HepG2 (cell line): ENCODE measurements around the gene TNS4. TPM values are rescaled to one million over a fixed set of nuclear protein-coding genes. Genes with fewer than 3 reads are reported as not detected.

Source experiments
- ATAC-seq: fragments of 200-7000 bp; cut with Tn5 transposase; 3 replicates; pipeline ENCODE4 v1.9.1; 2020; ENCODE audit warnings: mild to moderate bottlenecking, moderate library complexity
- BruUV-seq: library from RNA; stranded (reverse); fragments of 400-500 nt; replicated peaks from 2 replicates; lab custom pipeline; 2021; lab: Mats Ljungman, UMichigan
- CTCF ChIA-PET: fragments of 300-600 bp; formaldehyde crosslinking; extraction: SDS; loops from one replicate; lab custom pipeline; 2021; ENCODE audit warnings: low total read pairs, inconsistent platforms, low intra/inter-chr PET ratio; lab: Yijun Ruan, JAX
- POLR2A ChIA-PET: fragments of 350-600 bp; sonication (Branson Sonifier 250); formaldehyde crosslinking; loops from one replicate; lab custom pipeline; 2020; ENCODE audit warnings: antibody characterized with exemption, inconsistent platforms; lab: Yijun Ruan, JAX
- DNase-seq: peaks from one replicate; pipeline ENCODE4 v3.0.0-alpha.2; 2015; ENCODE audit warnings: low spot score
- FAIRE-seq: peaks from 3 replicates; lab custom pipeline; 2011; peaks lifted over from hg19 to GRCh38; lab: Jason Lieb, UNC
- H2AFZ ChIP-seq: one replicate; pipeline ENCODE4 v1.6.1; 2011; ENCODE audit warnings: low read length, inconsistent platforms
- H3K27ac ChIP-seq: fragments of 300-600 bp; 3 replicates; pipeline ENCODE4 v1.8.0; 2011; ENCODE audit warnings: mixed run types, mild to moderate bottlenecking, mixed read lengths, low read length, inconsistent platforms; ENCODE audit not compliant: insufficient read depth; ENCODE audit errors: extremely low read length
- H3K27me3 ChIP-seq, 2 experiments: fragments of 200-600 bp in 1 of 2; 2 replicates in 1 of 2; 3 replicates in 1 of 2; pipeline versions ENCODE4 v1.6.0 to v1.8.0; 2011; ENCODE audit warnings: low read length in 2 of 2, mild to moderate bottlenecking in 2 of 2, moderate library complexity in 2 of 2, inconsistent platforms in 1 of 2; ENCODE audit not compliant: insufficient read depth in 2 of 2, control insufficient read depth in 1 of 2
- H3K36me3 ChIP-seq, 2 experiments: fragments of 200-600 bp in 1 of 2; replicated peaks in 1 of 2; 2 replicates in 1 of 2; 3 replicates in 1 of 2; pipeline versions ENCODE4 v1.5.1 to v1.8.0; 2011; ENCODE audit warnings: low read length in 2 of 2, inconsistent platforms in 1 of 2; ENCODE audit not compliant: insufficient read depth in 2 of 2, control insufficient read depth in 1 of 2
- H3K4me1 ChIP-seq: 2 replicates; pipeline ENCODE4 v1.5.1; 2012; ENCODE audit warnings: low read length, inconsistent platforms; ENCODE audit not compliant: insufficient read depth
- H3K4me2 ChIP-seq: 2 replicates; pipeline ENCODE4 v1.6.0; 2011; ENCODE audit warnings: low read depth, low read length, inconsistent platforms
- H3K4me3 ChIP-seq, 3 experiments: fragments of 200-600 bp in 1 of 3; sonication (generic), shearing (Covaris generic) in 1 of 3; replicated peaks in 1 of 3; 2 replicates each; pipeline ENCODE4 v1.5.1; 2011 to 2016; ENCODE audit warnings: low read length in 3 of 3, inconsistent platforms in 2 of 3, low read depth in 2 of 3, mild to moderate bottlenecking in 2 of 3, control low read depth in 1 of 3, mixed read lengths in 1 of 3; ENCODE audit not compliant: insufficient read depth in 1 of 3
- H3K79me2 ChIP-seq: one replicate; pipeline ENCODE4 v1.6.1; 2011; ENCODE audit warnings: low read length, inconsistent platforms; ENCODE audit not compliant: insufficient read depth
- H3K9ac ChIP-seq: 2 replicates; pipeline ENCODE4 v1.6.0; 2011; ENCODE audit warnings: mild to moderate bottlenecking, low read depth, low read length, inconsistent platforms; ENCODE audit not compliant: insufficient read depth
- H3K9me3 ChIP-seq: 2 replicates; pipeline ENCODE4 v1.5.1; 2012; ENCODE audit warnings: mild to moderate bottlenecking, low read length
- H4K20me1 ChIP-seq: 2 replicates; pipeline ENCODE4 v1.6.0; 2011; ENCODE audit warnings: inconsistent platforms, mild to moderate bottlenecking, low read length, moderate library complexity; ENCODE audit not compliant: insufficient read depth
- MXI1 ChIP-seq: IDR thresholded peaks from 3 replicates; pipeline ENCODE4 v1.6.1; 2012; ENCODE audit warnings: low read depth, low read length, inconsistent platforms, borderline replicate concordance
- RAD21 ChIP-seq: fragments of 450-650 bp; formaldehyde crosslinking; IDR thresholded peaks from 2 replicates; pipeline ENCODE4 v1.5.0; 2020; ENCODE audit warnings: mild to moderate bottlenecking
- RARG ChIP-seq: sonication (generic); formaldehyde crosslinking; IDR thresholded peaks from 2 replicates; pipeline ENCODE4 v1.4.0; 2020; ENCODE audit warnings: low read depth, mild to moderate bottlenecking, missing genetic modification reagents
- TP53 ChIP-seq: sonication (generic); formaldehyde crosslinking; conservative IDR thresholded peaks from 2 replicates; pipeline ENCODE4 v1.4.0; 2020; ENCODE audit warnings: missing genetic modification reagents
- ZFP36L2 ChIP-seq: sonication (generic); formaldehyde crosslinking; IDR thresholded peaks from 2 replicates; pipeline ENCODE4 v1.4.0; 2020; ENCODE audit warnings: missing genetic modification reagents
- ZFP41 ChIP-seq: sonication (generic); formaldehyde crosslinking; IDR thresholded peaks from 2 replicates; pipeline ENCODE4 v1.4.0; 2020; ENCODE audit warnings: mild to moderate bottlenecking, missing genetic modification reagents, borderline replicate concordance
- ZNF343 ChIP-seq: sonication (generic); formaldehyde crosslinking; IDR thresholded peaks from 2 replicates; pipeline ENCODE4 v1.4.0; 2020; ENCODE audit warnings: mild to moderate bottlenecking, missing genetic modification reagents
- ZNF672 ChIP-seq: sonication (generic); formaldehyde crosslinking; IDR thresholded peaks from 2 replicates; pipeline ENCODE4 v1.8.1; 2022; ENCODE audit warnings: missing genetic modification reagents
- WGBS: methylation state at CpG from one replicate; pipeline ENCODE4 v1.1.6; 2017; ENCODE audit warnings: low lambda C conversion rate; 5-methylcytosine and 5-hydroxymethylcytosine counted together
- in situ Hi-C: cut with HindIII; loops from 2 replicates; pipeline ENCODE4 v1.10.0; 2017; ENCODE audit warnings: low pct_unique_long_range_greater_than_20kb; ENCODE audit not compliant: extremely low pct_ligation_motif_present
- intact Hi-C: fragments of 100-400 bp; cut with micrococcal nuclease; formaldehyde crosslinking; loops from one replicate; pipeline ENCODE4 v1.10.0; 2022; ENCODE audit not compliant: unreplicated experiment
- polyA plus RNA-seq, 8 experiments: library from polyadenylated mRNA; depleted of rRNA in 3 of 8; stranded (reverse) in 7 of 8; unstranded in 1 of 8; fragments of >200 nt; fragmentation: Illumina TruSeq in 4 of 8; extraction: Trizol in 4 of 8; gene quantifications; 2 replicates each; pipeline versions ENCODE4 v1.2.1 to v1.2.3, GENCODE V29; 2011 to 2016; ENCODE audit warnings: low read depth in 4 of 8, missing spikeins in 1 of 8, mixed read lengths in 1 of 8; ENCODE audit not compliant: insufficient read depth in 1 of 8
- total RNA-seq, 5 experiments: library from RNA; depleted of rRNA; stranded (reverse); fragments of >200 nt; fragmentation: Illumina TruSeq; extraction: Trizol; gene quantifications; 2 replicates each; pipeline ENCODE4 v1.2.3, GENCODE V29; 2016; ENCODE audit warnings: low read depth in 1 of 5
- TF ChIP-seq, protein P1 (sequence below): sonication (generic); formaldehyde crosslinking; conservative IDR thresholded peaks from 2 replicates; pipeline ENCODE4 v1.4.0; 2020; ENCODE audit warnings: mild to moderate bottlenecking, missing genetic modification reagents, moderate library complexity
- TF ChIP-seq, protein P2 (sequence below), 2 experiments: fragments of 450-650 bp in 1 of 2; sonication (generic) in 1 of 2; formaldehyde crosslinking in 1 of 2; IDR thresholded peaks; 2 replicates each; pipeline versions ENCODE4 v1.6.1 to v1.8.0; 2016 to 2022; ENCODE audit warnings: antibody characterized with exemption in 1 of 2, mild to moderate bottlenecking in 1 of 2, missing genetic modification reagents in 1 of 2
- TF ChIP-seq, protein P3 (sequence below): sonication (generic); formaldehyde crosslinking; IDR thresholded peaks from 2 replicates; pipeline ENCODE4 v1.8.1; 2022; ENCODE audit warnings: mild to moderate bottlenecking, missing genetic modification reagents

TNS4 gene
- total and polyA plus RNA-seq, 2 of the 13 experiments (the other 11 are each of a cell fraction or from before 2014, with no cell fraction given), result 0.58 to 2.1 TPM

DNA sequence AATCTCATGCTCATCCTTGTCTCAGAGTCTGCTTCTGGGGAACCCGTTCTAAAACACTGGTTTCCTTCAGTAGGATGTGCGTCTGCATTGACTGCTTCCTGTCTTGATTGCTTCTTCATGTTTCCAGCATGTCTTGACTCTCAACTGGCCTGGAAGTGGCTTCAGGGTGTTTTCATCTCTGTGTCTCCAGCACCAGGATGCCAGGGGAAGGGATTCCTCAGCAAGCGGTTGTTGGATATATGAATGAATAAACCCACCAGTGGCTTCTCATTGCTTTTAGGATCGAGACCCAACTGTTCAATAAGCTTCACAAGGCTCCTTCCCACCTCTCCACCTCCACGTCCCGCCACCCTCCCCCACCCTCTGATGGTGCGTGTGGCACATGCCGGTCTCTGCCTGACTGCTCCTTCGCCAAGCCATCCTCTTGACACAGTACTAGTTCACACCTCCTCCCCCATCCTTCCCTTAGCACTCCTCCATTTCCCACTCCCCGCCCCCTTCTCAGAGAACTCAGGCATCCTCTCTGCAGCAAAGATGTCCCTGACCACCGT, 14.1 kb upstream of the TNS4 start:
- in situ Hi-C loops, result no loop called here
- no peaks in the 10 kb centered on the region for H3K79me2 ChIP-seq
- H3K36me3 ChIP-seq, result no peaks in the 10 kb centered on the region
- H3K27me3 ChIP-seq, result no peaks in the 10 kb centered on the region
- FAIRE-seq (no peak), ATAC-seq (no peak), DNase-seq (no peak)
- no peak overlapping the region for H2AFZ ChIP-seq
- no peaks in the 10 kb centered on the region for H3K9me3 ChIP-seq
- 84% methylated on average over 11 of the region's 11 CpGs for WGBS
- BruUV-seq, result no TSS peak
- no peak overlapping the region for H3K27ac ChIP-seq
- H4K20me1 ChIP-seq, result no peaks in the 10 kb centered on the region
- CTCF ChIA-PET, result no interaction called here
- H3K9ac ChIP-seq, result no peak overlapping the region
- H3K4me1 ChIP-seq, result peaks cover 81% of the 10 kb centered on the region
- H3K4me2 ChIP-seq, result no peak overlapping the region
- intact Hi-C loops, result no loop called here
- no peak overlapping the region for H3K4me3 ChIP-seq
- POLR2A ChIA-PET, result no interaction called here
- TF ChIP-seq, protein P1, sequence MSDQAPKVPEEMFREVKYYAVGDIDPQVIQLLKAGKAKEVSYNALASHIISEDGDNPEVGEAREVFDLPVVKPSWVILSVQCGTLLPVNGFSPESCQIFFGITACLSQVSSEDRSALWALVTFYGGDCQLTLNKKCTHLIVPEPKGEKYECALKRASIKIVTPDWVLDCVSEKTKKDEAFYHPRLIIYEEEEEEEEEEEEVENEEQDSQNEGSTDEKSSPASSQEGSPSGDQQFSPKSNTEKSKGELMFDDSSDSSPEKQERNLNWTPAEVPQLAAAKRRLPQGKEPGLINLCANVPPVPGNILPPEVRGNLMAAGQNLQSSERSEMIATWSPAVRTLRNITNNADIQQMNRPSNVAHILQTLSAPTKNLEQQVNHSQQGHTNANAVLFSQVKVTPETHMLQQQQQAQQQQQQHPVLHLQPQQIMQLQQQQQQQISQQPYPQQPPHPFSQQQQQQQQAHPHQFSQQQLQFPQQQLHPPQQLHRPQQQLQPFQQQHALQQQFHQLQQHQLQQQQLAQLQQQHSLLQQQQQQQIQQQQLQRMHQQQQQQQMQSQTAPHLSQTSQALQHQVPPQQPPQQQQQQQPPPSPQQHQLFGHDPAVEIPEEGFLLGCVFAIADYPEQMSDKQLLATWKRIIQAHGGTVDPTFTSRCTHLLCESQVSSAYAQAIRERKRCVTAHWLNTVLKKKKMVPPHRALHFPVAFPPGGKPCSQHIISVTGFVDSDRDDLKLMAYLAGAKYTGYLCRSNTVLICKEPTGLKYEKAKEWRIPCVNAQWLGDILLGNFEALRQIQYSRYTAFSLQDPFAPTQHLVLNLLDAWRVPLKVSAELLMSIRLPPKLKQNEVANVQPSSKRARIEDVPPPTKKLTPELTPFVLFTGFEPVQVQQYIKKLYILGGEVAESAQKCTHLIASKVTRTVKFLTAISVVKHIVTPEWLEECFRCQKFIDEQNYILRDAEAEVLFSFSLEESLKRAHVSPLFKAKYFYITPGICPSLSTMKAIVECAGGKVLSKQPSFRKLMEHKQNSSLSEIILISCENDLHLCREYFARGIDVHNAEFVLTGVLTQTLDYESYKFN (CRISPR knock-in tag), result no peak
- TF ChIP-seq RAD21 (CRISPR knock-in tag), result no peak
- TF ChIP-seq, protein P2, sequence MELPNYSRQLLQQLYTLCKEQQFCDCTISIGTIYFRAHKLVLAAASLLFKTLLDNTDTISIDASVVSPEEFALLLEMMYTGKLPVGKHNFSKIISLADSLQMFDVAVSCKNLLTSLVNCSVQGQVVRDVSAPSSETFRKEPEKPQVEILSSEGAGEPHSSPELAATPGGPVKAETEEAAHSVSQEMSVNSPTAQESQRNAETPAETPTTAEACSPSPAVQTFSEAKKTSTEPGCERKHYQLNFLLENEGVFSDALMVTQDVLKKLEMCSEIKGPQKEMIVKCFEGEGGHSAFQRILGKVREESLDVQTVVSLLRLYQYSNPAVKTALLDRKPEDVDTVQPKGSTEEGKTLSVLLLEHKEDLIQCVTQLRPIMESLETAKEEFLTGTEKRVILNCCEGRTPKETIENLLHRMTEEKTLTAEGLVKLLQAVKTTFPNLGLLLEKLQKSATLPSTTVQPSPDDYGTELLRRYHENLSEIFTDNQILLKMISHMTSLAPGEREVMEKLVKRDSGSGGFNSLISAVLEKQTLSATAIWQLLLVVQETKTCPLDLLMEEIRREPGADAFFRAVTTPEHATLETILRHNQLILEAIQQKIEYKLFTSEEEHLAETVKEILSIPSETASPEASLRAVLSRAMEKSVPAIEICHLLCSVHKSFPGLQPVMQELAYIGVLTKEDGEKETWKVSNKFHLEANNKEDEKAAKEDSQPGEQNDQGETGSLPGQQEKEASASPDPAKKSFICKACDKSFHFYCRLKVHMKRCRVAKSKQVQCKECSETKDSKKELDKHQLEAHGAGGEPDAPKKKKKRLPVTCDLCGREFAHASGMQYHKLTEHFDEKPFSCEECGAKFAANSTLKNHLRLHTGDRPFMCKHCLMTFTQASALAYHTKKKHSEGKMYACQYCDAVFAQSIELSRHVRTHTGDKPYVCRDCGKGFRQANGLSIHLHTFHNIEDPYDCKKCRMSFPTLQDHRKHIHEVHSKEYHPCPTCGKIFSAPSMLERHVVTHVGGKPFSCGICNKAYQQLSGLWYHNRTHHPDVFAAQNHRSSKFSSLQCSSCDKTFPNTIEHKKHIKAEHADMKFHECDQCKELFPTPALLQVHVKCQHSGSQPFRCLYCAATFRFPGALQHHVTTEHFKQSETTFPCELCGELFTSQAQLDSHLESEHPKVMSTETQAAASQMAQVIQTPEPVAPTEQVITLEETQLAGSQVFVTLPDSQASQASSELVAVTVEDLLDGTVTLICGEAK (IDR thresholded peaks at IDR 0.05), result no peak
- TF ChIP-seq, protein P2 (CRISPR knock-in tag; IDR thresholded peaks at IDR 0.05), result no peak
- TF ChIP-seq ZNF672 (CRISPR knock-in tag), result no peak
- TF ChIP-seq ZNF343 (CRISPR knock-in tag), result no peak
- no peak for TF ChIP-seq ZFP41 (CRISPR knock-in tag)
- TF ChIP-seq RARG (CRISPR knock-in tag), result no peak
- TF ChIP-seq, protein P3, sequence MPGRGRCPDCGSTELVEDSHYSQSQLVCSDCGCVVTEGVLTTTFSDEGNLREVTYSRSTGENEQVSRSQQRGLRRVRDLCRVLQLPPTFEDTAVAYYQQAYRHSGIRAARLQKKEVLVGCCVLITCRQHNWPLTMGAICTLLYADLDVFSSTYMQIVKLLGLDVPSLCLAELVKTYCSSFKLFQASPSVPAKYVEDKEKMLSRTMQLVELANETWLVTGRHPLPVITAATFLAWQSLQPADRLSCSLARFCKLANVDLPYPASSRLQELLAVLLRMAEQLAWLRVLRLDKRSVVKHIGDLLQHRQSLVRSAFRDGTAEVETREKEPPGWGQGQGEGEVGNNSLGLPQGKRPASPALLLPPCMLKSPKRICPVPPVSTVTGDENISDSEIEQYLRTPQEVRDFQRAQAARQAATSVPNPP, result no peak
- TF ChIP-seq TP53 (CRISPR knock-in tag), result no peak
- no peak for TF ChIP-seq MXI1
- TF ChIP-seq ZFP36L2 (CRISPR knock-in tag), result no peak
